Loucy (cell line): ENCODE measurements around the gene INTS6.

Experiments
- H2AFZ ChIP-seq: fragments of 200-600 bp; sonication (generic); 2 replicates; pipeline ENCODE4 v1.6.0; 2016; ENCODE audit warnings: antibody characterized with exemption, mild to moderate bottlenecking, low read length, moderate library complexity
- H3F3A ChIP-seq: fragments of 200-600 bp; 2 replicates; pipeline ENCODE4 v1.6.0; 2016; ENCODE audit warnings: antibody characterized with exemption, low read depth, mild to moderate bottlenecking
- H3K27me3 ChIP-seq: fragments of 200-600 bp; sonication (generic); 2 replicates; pipeline ENCODE4 v1.6.1; 2014; ENCODE audit warnings: low read length, mild to moderate bottlenecking; ENCODE audit not compliant: insufficient read depth, poor library complexity, severe bottlenecking
- H3K36me3 ChIP-seq: fragments of 200-600 bp; sonication (generic); 2 replicates; pipeline ENCODE4 v1.6.1; 2016; ENCODE audit warnings: low read length; ENCODE audit not compliant: insufficient read depth
- H3K4me1 ChIP-seq: fragments of 200-600 bp; sonication (generic); 2 replicates; pipeline ENCODE4 v1.5.1; 2014; ENCODE audit warnings: low read length, mild to moderate bottlenecking; ENCODE audit not compliant: insufficient read depth, poor library complexity, severe bottlenecking
- H3K4me2 ChIP-seq: fragments of 200-600 bp; sonication (generic); 2 replicates; pipeline ENCODE4 v1.6.0; 2014; ENCODE audit warnings: antibody characterized with exemption, low read length, low read depth, mild to moderate bottlenecking; ENCODE audit not compliant: poor library complexity, severe bottlenecking
- H3K4me3 ChIP-seq: fragments of 200-600 bp; sonication (generic); 2 replicates; pipeline ENCODE4 v1.5.1; 2014; ENCODE audit warnings: low read length, mild to moderate bottlenecking, mixed read lengths; ENCODE audit not compliant: poor library complexity, severe bottlenecking
- H3K79me2 ChIP-seq: fragments of 200-600 bp; sonication (generic); 2 replicates; pipeline ENCODE4 v1.6.1; 2014; ENCODE audit warnings: low read length; ENCODE audit not compliant: insufficient read depth
- H3K9ac ChIP-seq: fragments of 200-600 bp; sonication (generic); 2 replicates; pipeline ENCODE4 v1.6.0; 2014; ENCODE audit warnings: mild to moderate bottlenecking, low read depth, low read length, moderate library complexity; ENCODE audit not compliant: poor library complexity, severe bottlenecking
- H3K9me2 ChIP-seq: fragments of 200-600 bp; sonication (generic); replicated peaks from 2 replicates; pipeline ENCODE4 v1.6.1; 2016; ENCODE audit warnings: low read depth, low read length, mixed read lengths
- H3K9me3 ChIP-seq: fragments of 200-600 bp; sonication (generic); 2 replicates; pipeline ENCODE4 v1.6.1; 2014; ENCODE audit warnings: mild to moderate bottlenecking, antibody characterized with exemption, low read length, low read depth; ENCODE audit not compliant: insufficient read depth
- H4K20me1 ChIP-seq: fragments of 200-600 bp; sonication (generic); 2 replicates; pipeline ENCODE4 v1.6.0; 2014; ENCODE audit warnings: antibody characterized with exemption, low read length, mild to moderate bottlenecking; ENCODE audit not compliant: insufficient read depth, poor library complexity, severe bottlenecking
- CTCF ChIP-seq: fragments of 200-600 bp; sonication (generic); conservative IDR thresholded peaks from 2 replicates; pipeline ENCODE4 v1.5.1; 2014; ENCODE audit warnings: mild to moderate bottlenecking, antibody characterized with exemption, low read length
- EZH2phosphoT487 ChIP-seq: fragments of 200-600 bp; IDR thresholded peaks from 2 replicates; pipeline ENCODE4 v1.6.1; 2018; ENCODE audit warnings: antibody characterized with exemption, mild to moderate bottlenecking, moderate library complexity, borderline replicate concordance

The INTS6 gene

DNA sequence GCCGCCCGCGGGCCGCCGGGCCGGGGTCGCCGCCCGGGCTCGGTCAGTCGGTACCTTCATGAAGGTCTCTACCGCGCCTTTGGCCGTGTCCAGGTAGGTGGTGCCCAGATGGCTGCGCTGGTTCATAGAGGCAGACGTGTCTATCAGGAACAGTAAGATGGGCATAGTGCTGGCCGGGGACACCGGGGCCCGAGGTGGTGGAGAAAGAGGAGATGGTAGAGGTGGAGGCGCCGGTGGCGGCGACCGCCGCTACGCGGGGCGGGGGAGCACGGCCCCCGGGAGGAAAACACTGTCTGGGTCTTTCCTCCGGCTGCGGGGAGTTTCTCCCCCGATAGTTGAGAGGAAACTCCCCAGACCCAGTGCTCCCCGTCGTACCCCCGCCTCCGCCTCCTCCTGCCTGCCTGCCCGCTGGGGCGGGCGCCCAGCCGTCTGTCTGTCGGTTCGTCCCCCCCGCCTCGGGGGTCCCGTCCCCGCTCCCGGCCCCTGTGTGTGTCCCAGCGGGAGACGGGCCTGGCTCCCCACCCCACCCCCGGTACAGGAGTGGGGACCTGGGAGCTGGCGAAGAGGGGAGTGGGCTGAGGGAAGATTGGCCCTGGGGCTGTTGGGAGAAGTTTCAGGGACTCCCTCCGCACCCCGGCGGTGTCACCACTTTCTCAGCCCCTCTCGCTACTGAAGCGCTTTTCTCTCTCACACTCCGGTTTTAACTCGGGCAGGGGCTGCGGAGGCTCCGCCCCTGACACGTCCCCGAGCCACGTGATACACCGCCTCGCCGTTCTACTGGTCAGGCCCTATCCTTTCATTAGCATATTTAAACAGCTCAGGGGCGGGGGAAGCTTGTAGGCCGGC, at the start of gene INTS6:
Gene INTS6, minus strand, starts transcription at position 676 of the 846 bp plus-strand sequence. Its CDS starts 511 bp downstream, at position 165.
- peak within 1 kb of the TSS; percentile 83 for H3K4me3 ChIP-seq
- no peaks in the 10 kb centered on the region for H3F3A ChIP-seq
- H4K20me1 ChIP-seq: peaks cover 18% of the 10 kb centered on the region
- peaks cover 40% of the 10 kb centered on the region for H3K4me1 ChIP-seq
- no peaks in the 10 kb centered on the region for H3K27me3 ChIP-seq
- H3K9me2 ChIP-seq: no peaks in the 10 kb centered on the region
- peak within 1 kb of the TSS; percentile 92 for H3K4me2 ChIP-seq
- H3K79me2 ChIP-seq: peaks cover 48% of the 10 kb centered on the region
- TF ChIP-seq EZH2phosphoT487 (no peak), CTCF (no peak)
- no peaks in the 10 kb centered on the region for H3K9me3 ChIP-seq
- H3K9ac ChIP-seq: peak within 1 kb of the TSS; percentile 97
- peak within 1 kb of the TSS; percentile 41 for H2AFZ ChIP-seq
- H3K36me3 ChIP-seq: peaks cover 9% of the 10 kb centered on the region; the same call in 1 of the 2 replicates

- H3K36me3 ChIP-seq: no peaks in the 10 kb centered on the region
- H3F3A ChIP-seq: no peaks in the 10 kb centered on the region
- H3K9me3 ChIP-seq: no peaks in the 10 kb centered on the region
- TF ChIP-seq CTCF: no peak
- TF ChIP-seq EZH2phosphoT487: no peak
- H3K9ac ChIP-seq: no peak overlapping the region
- H2AFZ ChIP-seq: peak overlapping the region; percentile 14; the same call in 1 of the 2 replicates
- no peaks in the 10 kb centered on the region for H3K79me2 ChIP-seq
- H3K4me1 ChIP-seq: no peaks in the 10 kb centered on the region
- H3K27me3 ChIP-seq: no peaks in the 10 kb centered on the region
- H3K4me2 ChIP-seq: no peak overlapping the region
- no peaks in the 10 kb centered on the region for H4K20me1 ChIP-seq
- no peak overlapping the region for H3K4me3 ChIP-seq
- no peaks in the 10 kb centered on the region for H3K9me2 ChIP-seq
Measured at GRCh38 chr13:51502153-51502651, 49.4 kb upstream of the INTS6 start.

- H3K4me1 ChIP-seq: no peaks in the 10 kb centered on the region
- H4K20me1 ChIP-seq: no peaks in the 10 kb centered on the region
- no peak overlapping the region for H3K9ac ChIP-seq
- TF ChIP-seq EZH2phosphoT487: no peak
- TF ChIP-seq CTCF: no peak
- no peaks in the 10 kb centered on the region for H3K36me3 ChIP-seq
- 0 out of 2 replicates have a peak overlapping the region, but pooled peaks have one; percentile 14 for H2AFZ ChIP-seq
- no peak overlapping the region for H3K4me3 ChIP-seq
- H3K79me2 ChIP-seq: no peaks in the 10 kb centered on the region
- H3F3A ChIP-seq: no peaks in the 10 kb centered on the region
- H3K9me2 ChIP-seq: no peaks in the 10 kb centered on the region
- H3K4me2 ChIP-seq: no peak overlapping the region
- H3K9me3 ChIP-seq: no peaks in the 10 kb centered on the region
- H3K27me3 ChIP-seq: no peaks in the 10 kb centered on the region
Measured at GRCh38 chr13:51501592-51502152, 48.8 kb upstream of the INTS6 start.
